ENCODE results near the gene CRISPLD2.

Gene CRISPLD2

DNA sequence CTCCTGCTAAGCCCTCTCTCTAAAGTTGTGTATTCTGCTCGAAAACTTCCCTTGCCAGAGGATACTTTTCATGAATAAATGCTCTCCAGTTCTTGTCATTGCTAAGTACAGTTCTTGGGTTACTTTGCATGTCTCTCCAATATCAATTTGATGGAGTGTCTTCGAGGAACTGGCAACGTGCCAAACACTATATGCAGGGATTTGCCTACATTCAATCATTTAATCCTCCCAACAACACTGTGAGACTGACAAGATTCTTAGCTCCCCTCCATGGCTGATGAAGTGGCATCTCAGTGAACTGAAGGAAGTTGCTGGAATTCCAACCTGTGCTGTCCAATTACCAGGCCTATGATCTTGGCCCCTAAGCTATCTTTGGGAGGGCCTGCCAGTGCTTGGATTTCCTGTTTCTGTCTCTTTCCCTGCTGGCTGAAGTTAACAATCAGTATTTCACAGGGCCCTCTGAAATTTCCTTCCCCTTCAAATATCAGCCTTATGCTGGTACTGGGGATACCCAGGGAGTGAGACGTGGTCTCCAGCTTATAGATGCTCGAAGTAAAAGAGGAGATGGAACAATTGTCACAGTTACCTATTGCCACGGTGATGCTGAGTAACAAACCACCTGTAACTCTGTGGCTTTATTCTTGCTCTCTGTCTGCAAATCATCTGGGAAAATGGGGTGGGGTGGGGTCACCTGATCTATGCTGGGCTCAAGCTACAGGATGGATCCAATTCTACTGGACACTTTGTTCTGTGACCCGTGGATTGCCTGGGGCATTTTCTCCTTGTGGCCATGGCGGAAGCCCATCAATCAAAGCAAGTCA is 19.4 kb upstream of the CRISPLD2 start:
- no peak for DNase-seq (ENCODE audit: low read depth)

DNA sequence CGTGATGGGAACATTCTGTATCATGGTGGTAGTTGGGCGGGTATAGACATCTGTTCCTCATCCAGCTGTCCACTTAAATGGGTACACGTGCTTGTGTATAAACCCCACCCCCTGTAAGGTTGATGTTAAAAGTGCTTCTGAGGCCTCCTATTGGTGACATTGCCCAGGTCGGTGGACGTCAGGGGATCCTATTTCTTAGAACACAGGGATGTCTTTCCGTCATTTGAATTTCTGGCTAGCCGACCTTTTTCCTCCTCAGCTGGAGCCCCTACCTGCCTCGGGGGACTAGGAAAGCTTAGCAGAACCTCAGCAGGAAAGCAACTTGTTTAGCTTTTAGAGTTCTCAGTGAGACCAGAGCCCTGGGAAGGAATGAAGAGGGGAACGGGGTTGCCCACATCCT is 16.6 kb upstream of the CRISPLD2 start:
- DNase-seq (ENCODE audit: low read depth) = no peak

DNA sequence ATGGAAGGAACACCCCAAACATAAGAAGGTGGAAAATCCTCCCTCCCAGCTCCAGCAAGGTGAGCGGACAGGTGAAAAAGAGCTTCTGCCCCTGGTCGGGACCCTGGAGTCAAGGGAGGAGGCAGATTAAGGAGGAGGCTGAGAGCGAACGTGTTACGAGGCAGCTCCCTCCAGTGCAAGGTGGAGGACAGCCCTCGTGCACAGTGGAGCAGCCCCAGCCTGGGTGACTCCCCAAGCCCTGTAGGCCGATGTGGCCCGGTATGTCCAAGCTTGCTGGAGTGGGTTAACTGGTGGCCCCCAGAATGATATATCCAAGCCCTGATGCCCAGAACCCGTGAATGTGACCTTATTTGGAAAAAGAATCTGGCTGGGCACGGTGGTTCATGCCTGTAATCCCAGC is 15.5 kb upstream of the CRISPLD2 start:
- DNase-seq (ENCODE audit: low read depth) = no peak

DNA sequence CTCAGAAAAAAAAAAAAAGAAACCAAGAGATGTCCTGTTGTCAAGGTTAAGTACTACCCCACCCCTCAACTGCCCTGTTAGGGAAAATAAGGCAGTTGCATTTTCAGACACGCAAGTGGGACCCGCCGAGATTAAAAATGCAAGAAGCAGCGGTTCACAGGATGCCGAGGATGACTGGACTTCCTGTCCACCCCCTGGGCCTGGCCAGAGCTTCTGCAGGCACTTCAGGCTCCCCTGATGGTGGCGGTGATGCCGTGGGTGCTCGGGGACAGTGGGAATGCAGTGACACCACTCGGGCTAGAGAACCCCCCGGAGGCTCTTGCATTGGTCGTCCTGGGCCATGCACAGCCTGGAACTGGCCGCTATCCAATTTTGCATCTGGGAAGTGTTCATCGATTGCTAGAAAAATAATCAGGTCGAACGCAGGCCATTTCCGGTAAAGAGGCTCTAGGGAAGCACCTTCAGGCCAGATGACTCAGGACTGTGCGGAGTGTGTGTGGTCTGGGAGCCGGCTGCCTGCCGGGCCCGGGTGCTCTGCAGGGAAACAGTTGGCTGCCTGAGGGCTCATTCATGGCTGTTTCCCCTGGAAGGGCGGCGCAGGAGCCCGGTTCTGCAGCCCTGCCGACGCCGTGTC is 13.4 kb upstream of the CRISPLD2 start:
- DNase-seq (ENCODE audit: low read depth) = peak; percentile 61

DNA sequence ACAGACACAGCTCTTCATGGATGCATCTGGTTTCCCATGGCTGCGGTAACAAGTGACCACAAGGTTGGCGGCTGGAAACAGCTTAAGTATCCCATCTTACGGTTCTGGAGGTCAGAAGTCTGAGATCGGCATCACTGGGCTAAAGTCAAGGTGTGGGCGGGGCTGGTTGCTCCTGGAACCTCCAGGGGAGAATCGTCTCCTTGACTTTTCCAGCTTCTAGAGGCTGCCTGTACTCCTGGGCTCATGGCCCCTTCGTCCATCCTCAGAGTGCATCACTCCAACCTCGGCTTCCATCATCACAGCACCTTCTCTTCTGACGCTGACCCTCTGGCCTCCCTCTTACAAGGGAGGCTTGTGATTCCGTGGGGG is 12.9 kb upstream of the CRISPLD2 start:
- DNase-seq (ENCODE audit: low read depth) = no peak

DNA sequence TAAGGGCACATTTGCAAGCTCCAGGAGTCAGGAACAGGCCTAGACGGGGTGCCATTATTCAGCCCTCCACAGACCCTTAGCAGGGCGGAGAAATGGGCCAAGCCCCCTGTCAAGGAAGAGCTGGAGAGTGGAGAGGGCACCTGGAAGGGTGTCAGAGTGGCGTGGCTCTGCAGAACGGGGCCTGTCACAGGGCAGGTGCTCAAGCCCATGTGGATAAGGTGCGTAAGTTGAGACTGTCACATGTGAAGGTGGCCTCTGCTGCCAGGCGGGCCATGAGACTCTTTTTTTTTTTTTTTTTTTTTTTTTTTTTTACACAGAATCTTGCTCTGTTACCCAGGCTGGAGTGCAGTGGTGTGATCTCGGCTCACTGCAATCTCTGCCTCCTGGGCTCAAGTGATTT is 12.0 kb upstream of the CRISPLD2 start:
- no peak for DNase-seq (ENCODE audit: low read depth)

DNA sequence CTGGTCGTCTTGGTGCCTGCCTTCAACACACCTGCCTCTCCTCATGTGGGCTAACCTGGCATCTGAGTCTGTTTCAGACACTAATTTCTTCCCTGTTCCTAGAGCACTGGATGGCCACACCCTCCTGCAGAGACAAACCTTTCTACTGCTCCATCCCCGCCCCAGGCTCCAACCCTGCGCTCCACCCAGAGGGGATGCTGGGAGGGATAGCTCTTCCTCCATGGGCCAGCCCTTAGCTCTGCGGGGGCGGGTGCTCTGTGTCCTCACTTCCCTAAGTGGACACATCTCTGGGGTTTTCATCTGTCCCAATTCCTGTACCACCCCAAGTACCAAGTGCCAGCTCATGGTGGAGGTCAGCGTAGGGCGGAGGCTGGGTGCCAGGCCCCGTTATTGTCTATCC is 11.0 kb upstream of the CRISPLD2 start:
- no peak for DNase-seq (ENCODE audit: low read depth)

DNA sequence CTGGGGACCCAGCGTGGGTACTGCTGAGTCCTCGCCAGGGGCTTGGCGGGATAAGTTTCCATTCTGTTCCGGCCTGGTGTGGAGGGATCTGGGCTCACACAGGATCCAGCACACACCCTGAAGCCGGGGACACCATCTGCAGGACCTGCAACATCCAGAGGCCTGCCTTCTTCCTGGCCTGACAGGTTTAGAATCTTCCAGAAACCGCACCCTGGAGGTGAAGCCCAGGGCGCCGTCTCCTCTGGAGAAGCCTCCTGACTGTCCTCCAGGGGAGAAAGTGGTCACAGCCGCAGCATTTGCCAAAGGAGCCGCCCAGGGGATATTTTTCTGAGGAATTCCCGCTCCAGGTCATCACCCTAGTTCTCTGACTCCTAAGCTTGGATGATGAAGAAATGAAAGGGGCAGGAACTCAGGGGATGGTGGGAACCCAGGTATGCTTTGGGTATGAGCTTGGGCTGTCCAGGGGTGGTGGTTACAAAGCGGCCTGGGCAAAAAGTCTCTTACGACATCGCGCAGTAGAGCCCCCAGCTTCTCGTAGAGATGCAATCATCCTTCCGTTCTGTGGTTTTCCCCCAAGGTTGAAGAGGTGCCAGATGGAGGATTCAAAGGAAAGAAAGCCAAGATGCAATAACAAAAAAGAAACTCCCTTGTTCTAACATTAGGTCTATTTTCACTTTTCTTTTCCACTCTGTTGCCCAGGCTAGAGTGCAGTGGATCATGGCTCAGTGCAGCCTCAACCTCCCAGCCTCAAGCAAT is 9.1 kb upstream of the CRISPLD2 start:
- DNase-seq (ENCODE audit: low read depth) = peak; percentile 87

DNA sequence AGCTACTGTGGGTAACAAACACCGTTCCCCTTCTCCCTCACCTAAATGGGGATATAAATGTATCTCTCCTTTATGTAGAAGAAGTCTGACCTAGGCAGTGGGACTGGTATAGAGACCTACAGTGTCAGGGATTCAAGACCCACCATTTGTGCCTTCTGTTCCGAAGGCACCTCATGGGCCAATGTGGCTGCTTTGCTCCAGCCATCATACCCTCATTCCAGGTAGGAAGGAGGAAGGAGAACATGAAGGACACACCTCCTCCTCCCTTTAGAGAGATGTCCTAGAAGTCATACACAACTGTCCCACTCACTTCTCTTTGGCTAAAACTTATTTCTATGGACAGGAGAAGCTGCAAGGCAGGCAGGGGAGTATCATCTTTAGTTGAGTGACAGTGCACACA is 8.3 kb upstream of the CRISPLD2 start:
- no peak for DNase-seq (ENCODE audit: low read depth)

DNA sequence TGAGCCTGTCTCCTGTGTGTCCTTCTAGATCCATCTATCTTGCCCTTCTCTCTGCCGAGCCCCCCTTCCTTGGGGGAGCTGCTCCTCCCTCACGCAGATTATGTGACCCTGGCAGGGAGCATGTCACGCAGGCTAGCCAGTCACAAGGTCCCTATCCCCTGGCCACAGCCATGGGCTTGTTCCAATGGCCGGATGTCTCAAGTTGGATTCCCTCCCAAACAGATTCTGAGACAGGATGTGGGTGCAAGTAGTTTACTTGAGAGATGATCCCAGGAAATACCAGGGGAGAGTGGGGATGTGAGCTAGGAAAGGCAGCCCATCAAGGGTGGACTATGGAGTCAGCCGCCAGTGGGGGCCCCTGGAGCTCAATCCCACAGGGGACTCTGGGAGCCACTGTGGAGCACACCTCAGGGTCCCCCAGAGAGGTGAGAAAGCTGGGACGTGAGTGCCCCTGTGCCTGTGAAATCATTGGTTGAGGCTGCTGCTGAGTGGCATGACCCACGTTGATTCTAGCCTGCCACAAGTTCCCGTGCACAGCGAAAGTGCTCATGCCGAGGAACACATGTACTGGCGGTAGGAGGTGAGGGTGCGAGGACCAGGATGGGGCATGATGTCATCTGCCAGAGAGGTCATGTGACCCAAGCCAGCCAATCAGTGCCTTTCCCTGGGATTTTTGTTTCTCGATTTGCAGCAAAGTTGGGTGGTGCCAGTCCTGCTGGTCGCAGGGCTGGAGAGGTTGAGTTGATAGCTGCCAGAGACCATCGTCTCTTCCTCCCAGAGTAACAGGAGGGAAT is 6.4 kb upstream of the CRISPLD2 start:
- no peak for DNase-seq (ENCODE audit: low read depth)

DNA sequence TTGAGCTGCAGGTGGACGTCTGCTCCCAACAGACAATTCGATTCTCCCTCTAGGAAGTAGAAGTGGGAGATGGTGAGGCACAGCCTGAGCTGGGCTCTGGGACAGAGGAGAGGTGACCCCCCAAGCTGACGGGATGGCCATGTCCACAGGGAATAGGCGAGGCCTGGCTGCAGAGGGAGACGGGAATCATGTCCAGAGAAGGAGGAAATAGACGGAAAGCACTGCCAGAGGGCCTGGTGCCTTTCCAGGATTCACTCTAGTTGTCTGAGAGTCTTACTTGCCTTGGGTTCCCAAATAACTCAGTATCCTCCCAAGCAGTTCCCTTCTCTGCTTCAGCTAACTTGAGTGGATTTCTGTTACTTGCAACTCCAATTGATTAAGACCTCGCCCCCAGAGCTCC is 4.3 kb upstream of the CRISPLD2 start:
- no peak for DNase-seq (ENCODE audit: low read depth)

DNA sequence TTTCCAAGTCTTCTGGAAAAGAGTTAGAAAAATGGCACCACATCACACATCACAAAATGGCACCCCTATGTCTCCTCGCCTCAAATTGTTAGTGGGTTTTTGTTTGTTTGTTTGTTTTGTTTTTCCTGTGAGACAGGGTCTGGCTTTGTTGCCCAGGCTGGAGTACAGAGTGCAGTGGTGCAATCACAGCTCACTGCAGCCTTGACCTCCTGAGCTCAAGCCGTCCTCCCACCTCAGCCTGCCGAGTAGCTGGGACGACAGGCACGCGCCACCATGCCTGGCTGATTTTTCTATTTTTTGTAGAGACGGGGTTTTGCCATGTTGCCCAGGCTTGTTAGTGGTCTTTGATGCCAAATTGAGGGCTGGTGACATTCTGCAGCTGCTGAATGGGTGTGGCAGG is 3.8 kb upstream of the CRISPLD2 start:
- DNase-seq (ENCODE audit: low read depth) = no peak

DNA sequence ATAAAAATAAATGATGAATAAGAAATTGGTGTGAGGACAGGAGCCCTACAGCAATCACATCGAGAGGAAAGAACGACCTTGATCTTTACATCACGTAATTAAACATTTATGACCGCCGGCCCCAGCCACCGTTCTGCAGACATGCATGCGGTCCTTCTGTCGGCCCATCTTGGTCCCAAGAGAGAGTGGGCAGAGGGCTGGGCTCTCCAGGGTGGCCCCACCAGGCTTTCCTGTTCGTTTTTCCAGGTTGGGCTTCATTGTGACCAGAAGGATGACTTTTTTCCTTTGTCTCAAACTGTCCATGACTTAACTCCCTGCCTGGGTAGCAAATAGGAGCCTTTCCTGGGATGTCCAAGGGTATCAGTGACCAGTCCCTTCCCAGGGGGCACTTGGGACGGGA is 3.3 kb upstream of the CRISPLD2 start:
- DNase-seq (ENCODE audit: low read depth) = no peak

DNA sequence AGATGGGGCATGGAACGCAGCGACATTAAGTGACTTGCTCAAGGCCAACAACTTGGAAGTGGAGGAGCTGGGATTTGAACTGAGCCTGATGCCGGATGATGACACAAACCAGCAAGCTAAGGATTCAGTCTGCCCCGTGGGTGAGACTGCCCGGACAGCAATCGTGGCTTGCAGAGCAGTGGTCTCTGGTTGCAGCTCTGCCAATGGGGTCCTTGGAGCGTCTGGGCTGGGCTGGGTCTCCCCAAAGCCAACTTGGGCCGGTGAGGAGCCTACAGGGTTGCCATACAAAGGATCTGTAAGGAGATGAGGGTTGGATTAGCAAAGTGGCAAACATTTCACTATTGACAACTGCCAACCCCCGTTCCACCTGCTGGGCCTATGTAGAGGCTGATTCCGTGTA is 2.6 kb upstream of the CRISPLD2 start:
- no peak for DNase-seq (ENCODE audit: low read depth)

DNA sequence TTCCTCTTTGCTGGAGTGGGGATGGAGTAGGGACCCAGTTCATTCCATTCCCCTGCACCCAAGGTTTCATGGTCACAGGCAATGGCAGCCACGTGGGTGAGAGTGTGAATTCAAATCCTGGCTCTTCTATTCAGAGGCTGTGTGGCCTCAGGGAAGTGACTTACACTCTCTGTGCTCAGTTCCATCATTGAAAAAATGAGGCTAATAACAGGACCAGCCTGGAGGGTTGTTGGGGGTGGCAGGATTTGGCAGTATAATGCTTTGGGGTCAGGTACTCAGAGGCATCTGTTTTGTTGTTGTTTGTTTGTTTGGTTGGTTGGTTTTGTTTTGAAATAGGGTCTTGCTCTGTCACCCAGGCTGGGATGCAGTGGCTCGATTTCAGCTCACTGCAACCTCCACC is 2.2 kb upstream of the CRISPLD2 start:
- DNase-seq (ENCODE audit: low read depth) = no peak

DNA sequence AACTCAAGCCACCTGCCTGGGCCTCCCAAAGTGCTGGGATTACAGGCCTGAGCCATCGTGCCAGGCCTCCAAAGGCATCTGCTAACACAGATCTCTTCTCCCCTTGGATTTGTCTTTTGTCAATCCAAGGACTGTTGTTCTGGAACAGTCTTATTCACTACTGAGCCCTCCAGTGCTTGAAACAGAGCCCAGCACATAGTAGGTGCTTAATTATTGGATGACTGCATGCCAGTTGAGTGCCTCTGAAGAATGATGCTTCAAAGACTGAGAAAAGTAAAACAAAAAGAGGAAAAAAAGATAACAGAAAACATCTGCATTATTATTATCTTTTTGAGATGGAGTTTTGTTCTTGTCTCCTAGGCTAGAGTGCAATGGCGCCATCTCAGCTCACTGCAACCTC is 1.7 kb upstream of the CRISPLD2 start:
- DNase-seq (ENCODE audit: low read depth) = no peak

DNA sequence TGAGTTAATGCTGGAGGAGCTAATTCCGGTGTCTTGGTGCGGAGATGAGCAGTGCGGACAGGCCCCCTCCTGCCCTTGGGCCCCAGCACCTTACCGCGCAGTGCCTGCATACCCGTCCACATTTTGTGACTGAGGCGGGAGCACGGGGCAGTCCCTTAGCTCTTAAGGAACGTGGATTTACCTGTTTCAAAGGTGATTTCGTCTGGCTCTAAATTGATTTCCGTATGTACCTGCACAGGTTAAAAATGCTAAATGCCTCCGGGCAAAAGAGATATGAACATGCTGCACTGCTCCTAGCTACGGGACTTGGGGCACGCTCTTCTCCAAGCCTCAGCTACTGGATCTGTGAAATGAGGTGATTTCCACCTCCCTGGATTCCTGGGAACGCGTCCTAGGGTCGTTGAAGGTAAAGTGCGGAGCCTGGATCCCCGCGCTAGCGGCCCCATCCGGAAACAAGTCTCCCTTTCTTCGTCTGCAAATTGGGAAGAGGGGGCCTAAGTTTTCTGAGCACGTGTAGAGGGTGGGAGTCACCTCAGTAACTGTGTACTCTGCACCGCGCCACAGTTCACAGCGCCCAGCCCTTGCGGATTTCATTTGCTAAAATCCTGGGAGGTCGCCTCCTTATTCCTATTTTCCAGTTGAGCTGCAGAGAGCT is 669 bp upstream of the CRISPLD2 start:
- DNase-seq (ENCODE audit: low read depth) = no peak

DNA sequence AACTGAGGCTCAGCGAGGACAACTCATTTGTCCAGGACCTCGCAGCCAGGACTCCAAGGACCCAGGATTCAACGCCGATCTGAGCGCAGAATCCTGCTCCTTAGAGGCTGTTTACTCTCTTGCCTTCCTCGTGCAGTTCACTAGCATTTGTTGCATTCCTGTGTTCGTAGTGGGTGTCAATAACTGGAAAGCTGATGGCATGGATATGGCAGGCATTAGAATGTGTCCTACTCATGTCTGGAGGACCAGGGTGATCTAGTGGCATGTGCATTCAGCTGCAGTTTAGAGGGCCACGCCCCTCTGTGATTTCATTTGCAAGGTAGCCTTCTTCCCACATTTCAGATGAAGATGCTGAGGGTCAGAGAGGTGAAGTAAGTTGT is 510 bp downstream of the CRISPLD2 start:
- peak; percentile 32 for DNase-seq (ENCODE audit: low read depth)

DNA sequence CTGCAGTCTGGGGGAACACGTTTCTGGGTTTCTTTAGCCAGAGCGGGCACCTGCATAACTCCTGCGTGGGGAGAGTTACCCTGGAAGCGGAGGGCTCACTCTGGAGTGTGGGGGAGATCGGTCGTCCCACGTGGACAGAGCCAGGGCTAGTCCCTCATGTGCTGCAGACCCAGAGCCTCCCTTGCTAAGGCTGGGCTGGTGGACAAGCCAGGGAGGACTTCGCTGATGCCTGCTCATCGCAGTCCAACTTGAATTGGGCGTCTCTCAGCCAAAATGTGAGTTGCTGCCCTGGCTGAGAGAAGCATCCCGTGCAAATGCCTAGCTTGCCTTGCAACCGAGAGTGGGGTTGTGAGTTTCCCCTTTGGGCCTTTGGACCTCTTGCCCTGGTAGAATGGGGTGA is 986 bp downstream of the CRISPLD2 start:
- DNase-seq (ENCODE audit: low read depth) = no peak

DNA sequence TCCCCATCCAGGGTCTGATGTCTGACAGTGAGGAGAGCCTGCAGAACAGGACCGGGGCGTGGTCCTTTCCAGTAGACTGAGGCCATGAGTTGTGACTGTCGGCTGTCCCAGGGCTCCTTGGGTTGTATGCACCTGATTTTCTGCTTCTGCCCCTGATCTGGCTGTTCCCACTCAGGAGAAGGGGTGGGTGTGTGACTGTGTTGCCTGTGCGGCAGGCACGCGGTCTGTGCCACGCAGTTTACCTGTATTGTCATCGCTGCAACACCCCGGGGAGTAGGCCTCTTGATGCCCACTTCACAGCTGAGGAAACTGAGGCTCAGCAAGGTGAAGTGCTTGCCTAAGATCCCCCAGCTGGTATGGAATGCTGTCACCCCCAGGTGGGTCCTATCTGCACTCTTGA is 1.4 kb downstream of the CRISPLD2 start:
- DNase-seq (ENCODE audit: low read depth) = no peak

DNA sequence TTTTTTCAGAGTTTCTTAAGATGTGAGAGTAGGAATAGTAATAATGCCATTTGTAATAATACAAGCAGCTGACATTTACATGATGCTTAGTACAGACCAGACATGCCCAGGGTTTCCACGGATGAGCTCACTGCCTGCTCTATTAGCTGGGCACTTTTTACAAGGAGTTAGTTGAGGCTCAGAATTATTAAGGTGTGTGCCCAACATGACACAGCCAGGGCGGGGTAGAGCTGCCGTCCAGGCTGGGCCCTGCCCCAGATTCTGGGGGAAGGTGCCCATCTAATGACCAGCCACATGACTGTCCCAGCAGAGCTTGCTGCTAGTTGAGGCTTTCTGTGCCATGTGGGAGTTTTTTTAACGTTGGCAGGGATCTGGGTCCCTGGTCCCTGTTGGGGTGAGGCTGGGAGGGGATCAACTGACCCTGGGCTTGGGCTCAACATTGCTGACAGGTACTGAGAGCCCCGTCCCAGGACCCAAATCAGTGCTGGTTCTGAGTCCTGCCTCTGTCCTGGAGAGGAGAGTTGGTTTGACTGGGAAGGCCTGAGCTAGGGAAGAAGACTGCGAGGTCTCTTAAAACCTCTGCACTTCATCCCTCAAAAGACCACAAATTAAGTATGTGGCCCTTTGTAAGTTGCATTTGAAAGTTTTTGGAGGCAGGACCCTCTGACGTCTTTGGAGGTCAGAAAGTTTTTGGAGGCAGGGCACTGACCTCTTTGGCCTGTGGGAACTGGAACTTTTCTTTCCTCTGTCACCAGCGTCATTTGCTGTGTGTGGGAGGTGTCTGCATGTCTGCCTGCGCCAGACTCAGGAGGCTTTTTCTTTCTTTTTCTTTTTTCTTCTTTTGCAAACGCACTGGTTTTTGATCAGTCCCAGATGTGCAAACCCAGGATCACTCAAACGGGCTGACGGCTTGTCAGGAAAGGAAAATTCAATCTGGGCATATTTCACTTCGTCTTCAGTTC is 2.2 kb downstream of the CRISPLD2 start:
- peak; percentile 65 for DNase-seq (ENCODE audit: low read depth)
